Stimulated activated naive B cell treated with anti-CD40 and anti-IgM and Interleukin-4, amounts not matched to agents 10 μg/mL and 1 μg/mL and 100 μg/mL, for 72 hours (primary cell): ENCODE measurements around the gene TBC1D26.
"Not testable (repeated sequence)": the region's sequence is repeated elsewhere in the genome, so short reads cannot be mapped to it uniquely, and the experiment has no call there.

Experiments used
- ATAC-seq, 2 donors: fragments of 150-1000 bp; cut with Tn5 transposase; replicated peaks; 2 replicates each; pipeline ENCODE4 v1.10.0; 2021; ENCODE audit warnings: moderate library complexity in 1 of 2
- DNase-seq: peaks from one replicate; pipeline ENCODE4 v3.0.0; 2021
- H3K27ac Mint-ChIP-seq: one replicate; pipeline ENCODE4 v1.8.0; 2022; ENCODE audit warnings: mild to moderate bottlenecking, mixed read lengths
- H3K27me3 Mint-ChIP-seq, 2 donors: one replicate each; pipeline ENCODE4 v1.8.0; 2022; ENCODE audit warnings: mixed read lengths in 2 of 2
- H3K36me3 Mint-ChIP-seq, 2 donors: one replicate each; pipeline ENCODE4 v1.8.0; 2022; ENCODE audit warnings: mixed read lengths in 2 of 2, mild to moderate bottlenecking in 1 of 2
- H3K4me1 Mint-ChIP-seq, 2 donors: one replicate each; pipeline ENCODE4 v1.8.0; 2022; ENCODE audit warnings: mixed read lengths in 2 of 2, mild to moderate bottlenecking in 1 of 2
- H3K4me3 Mint-ChIP-seq, 2 donors: one replicate each; pipeline ENCODE4 v1.8.0; 2022; ENCODE audit warnings: mild to moderate bottlenecking in 2 of 2, mixed read lengths in 2 of 2, moderate library complexity in 1 of 2
- H3K9me3 Mint-ChIP-seq, 2 donors: one replicate each; pipeline ENCODE4 v1.8.0; 2022; ENCODE audit warnings: mixed read lengths in 2 of 2, mild to moderate bottlenecking in 1 of 2

Gene TBC1D26

DNA sequence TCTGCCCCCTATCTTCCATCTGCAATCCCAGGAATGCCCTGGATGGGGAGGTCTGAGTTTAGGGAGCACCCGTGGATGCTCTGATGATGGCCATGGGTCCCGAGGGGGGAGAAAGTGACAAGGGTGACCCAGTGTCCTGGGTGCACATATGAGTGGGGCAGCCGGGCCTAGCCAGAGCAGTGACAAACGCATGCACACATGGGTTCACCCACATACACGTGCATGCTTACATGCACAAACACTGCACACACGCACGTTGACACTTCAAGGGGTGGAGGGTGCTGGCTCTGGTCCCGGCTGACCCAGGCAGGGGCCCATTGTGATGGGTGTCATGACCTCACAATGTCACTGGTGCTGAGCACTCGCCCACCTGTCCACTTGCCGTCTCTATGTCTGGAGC is at the start of gene TBC1D26:
TSS of gene TBC1D26 (plus strand) at position 384 of the 400 bp plus-strand sequence. CDS start 3,066 bp downstream, outside the sequence.
- H3K4me1 Mint-ChIP-seq, result not testable (repeated sequence)

DNA sequence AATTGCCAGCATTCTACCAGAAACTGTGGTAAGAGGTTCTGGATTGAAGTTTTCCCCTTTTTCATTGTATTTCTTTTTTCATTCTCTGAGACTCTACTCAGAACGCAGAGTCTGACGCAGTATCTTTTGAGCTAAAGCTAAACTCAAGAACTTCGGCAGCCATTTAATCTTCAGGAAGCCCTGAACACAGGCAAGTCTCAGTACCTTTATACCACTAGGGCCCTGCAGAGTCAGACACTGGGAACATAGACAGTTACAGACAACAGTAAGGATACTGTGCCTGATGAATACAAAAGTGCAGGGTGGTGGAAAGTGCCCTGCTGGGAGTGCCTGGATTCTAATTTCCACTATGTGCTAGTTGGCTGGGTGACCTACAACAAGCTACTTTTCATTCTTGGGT is 48.9 kb upstream of the TBC1D26 start:
- peak overlapping the region; percentile 95 to 97 for H3K4me3 Mint-ChIP-seq
- not testable (repeated sequence) for H3K27me3 Mint-ChIP-seq, DNase-seq, ATAC-seq, H3K9me3 Mint-ChIP-seq
- H3K27ac Mint-ChIP-seq, result peak overlapping the region; percentile 83
- peaks cover 27 to 45% of the 10 kb centered on the region in 2 donors for H3K4me1 Mint-ChIP-seq
- peaks cover 15 to 31% of the 10 kb centered on the region in 2 donors for H3K36me3 Mint-ChIP-seq

More for the DNA sequence above, at the start of gene TBC1D26:
- H3K36me3 Mint-ChIP-seq, H3K27me3 Mint-ChIP-seq, DNase-seq, H3K9me3 Mint-ChIP-seq, H3K4me3 Mint-ChIP-seq, ATAC-seq, H3K27ac Mint-ChIP-seq: not testable (repeated sequence)

DNA sequence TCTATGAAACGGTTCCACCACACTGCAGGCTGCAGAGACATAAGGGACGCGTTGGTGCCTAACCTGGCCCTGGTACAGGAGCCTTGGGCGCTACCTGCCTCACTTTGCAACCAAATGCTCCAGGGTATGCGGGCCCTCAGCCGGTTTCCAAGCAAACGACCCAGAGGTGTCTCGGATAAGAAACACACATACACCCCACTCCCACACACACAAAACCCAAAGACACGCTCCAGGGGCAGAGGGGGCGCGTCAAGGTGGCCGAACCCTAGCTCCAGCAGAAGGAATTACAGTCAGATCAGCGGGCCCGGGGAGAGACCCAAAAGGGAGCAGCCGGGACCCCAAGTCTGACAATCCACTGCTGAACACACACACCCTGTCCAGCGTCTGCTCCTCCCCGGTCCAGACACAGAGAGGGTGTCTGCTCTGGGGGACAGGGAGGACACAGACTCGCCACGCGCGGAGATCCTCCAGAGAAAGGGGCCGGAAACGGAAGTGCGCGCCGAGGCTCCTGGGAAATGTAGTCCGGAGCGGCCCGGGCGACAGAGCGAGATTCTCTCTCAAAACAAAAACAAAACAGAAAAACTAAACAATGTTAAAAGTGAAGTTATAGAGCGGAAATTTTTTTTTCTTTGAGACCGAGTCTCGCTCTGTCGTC is 48.1 kb upstream of the TBC1D26 start, which contains the start of gene TRIM16:
TSS of gene TRIM16 (minus strand) at position 488 of the 655 bp plus-strand sequence. CDS start 32,702 bp downstream, outside the sequence.
- peak within 1 kb of the TSS; percentile 98 for H3K27ac Mint-ChIP-seq
- ATAC-seq (peak; percentile 91 to 93), DNase-seq (peak; percentile 71)
- H3K27me3 Mint-ChIP-seq, H3K9me3 Mint-ChIP-seq: not testable (repeated sequence)
- H3K4me3 Mint-ChIP-seq, result peak within 1 kb of the TSS; percentile 95 to 97
- H3K36me3 Mint-ChIP-seq, result peaks cover 11 to 28% of the 10 kb centered on the region in 2 donors
- peaks cover 25 to 45% of the 10 kb centered on the region in 2 donors for H3K4me1 Mint-ChIP-seq

DNA sequence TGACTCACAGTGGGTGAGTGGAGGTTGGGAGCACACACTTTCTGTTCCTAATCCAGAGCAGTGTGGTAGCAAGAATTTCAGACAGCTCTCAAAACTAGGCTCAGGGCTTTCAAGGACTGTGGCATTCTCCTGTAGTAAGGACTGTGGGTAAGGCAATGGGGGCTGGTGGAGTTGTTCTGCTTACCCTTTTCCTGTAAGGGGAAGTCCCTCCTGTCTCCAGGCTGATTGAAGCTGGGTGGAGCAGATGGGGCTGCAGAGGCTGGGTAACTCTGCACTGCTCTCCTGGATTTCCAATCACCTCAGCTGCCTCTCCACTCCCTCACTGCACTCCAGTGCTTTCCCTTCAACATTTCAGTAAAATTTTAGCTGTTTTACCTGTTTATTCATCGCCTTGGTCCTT is 44.6 kb upstream of the TBC1D26 start:
- ATAC-seq, result peak in 1 of 2 donors; percentile 15
- DNase-seq, H3K9me3 Mint-ChIP-seq, H3K27me3 Mint-ChIP-seq, H3K4me3 Mint-ChIP-seq: not testable (repeated sequence)
- Mint-ChIP-seq H3K27ac (peak overlapping the region; percentile 56), H3K36me3 (peaks cover 0 to 15% of the 10 kb centered on the region in 2 donors), H3K4me1 (peaks cover 16 to 29% of the 10 kb centered on the region in 2 donors)

DNA sequence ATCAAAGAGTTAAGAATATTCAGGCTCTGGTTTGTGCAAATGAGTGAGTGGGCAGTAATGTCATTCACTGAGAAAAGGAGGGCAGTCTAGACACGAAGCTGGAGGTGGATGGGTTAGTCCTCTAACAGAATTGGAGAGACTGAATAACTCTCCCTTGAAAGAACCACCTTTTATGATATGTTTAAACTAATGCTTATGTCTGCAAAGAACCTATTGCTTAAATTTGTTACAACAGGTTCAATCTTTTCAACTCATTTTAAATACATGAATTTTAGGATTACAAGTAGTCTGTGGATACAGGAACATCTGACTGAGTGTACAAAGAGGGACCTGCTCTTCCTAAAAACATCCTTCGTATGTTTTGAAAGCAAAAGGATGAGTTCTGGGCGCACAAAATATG is 33.1 kb upstream of the TBC1D26 start:
- not testable (repeated sequence) for H3K9me3 Mint-ChIP-seq, ATAC-seq, H3K36me3 Mint-ChIP-seq, H3K27me3 Mint-ChIP-seq, H3K27ac Mint-ChIP-seq, H3K4me1 Mint-ChIP-seq, DNase-seq
- peak overlapping the region; percentile 83 to 84 for H3K4me3 Mint-ChIP-seq

DNA sequence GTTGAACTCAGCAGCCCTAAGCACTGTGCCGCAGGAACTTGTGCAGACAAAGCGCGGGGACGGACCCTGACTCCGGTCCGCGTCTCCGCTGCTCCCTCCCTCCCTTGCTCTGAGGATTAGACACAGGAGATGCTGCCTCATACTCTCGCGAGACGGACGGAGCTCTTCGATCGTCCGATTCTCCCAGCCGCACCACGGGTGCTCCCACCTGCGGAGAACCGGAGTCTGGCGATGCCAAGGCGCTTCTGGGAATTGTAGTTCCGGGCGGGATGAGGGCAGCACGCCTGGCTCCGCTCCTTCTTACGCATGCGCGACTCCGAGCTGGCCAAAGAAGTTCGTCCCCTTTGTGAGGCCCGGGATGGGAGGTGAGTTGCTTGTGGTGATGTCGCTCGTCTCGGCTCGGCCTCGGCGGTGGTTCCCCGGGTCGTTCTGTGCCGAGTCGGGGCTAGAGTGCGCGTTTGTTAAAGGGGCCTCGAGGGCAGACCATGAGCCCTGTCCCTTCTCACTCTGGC is 32.6 kb upstream of the TBC1D26 start, which contains the start of gene ZNF286A:
TSS of gene ZNF286A (plus strand) at position 340 of the 512 bp plus-strand sequence. CDS start 578 bp downstream, outside the sequence.
- H3K4me3 Mint-ChIP-seq, result peak within 1 kb of the TSS; percentile 83 to 84
- not testable (repeated sequence) for H3K4me1 Mint-ChIP-seq, H3K9me3 Mint-ChIP-seq, H3K27me3 Mint-ChIP-seq
- H3K27ac Mint-ChIP-seq, result peak within 1 kb of the TSS; percentile 87
- peaks cover 5 to 10% of the 10 kb centered on the region in 2 donors for H3K36me3 Mint-ChIP-seq
- ATAC-seq, result peak; percentile 97
- DNase-seq, result peak; percentile 98

DNA sequence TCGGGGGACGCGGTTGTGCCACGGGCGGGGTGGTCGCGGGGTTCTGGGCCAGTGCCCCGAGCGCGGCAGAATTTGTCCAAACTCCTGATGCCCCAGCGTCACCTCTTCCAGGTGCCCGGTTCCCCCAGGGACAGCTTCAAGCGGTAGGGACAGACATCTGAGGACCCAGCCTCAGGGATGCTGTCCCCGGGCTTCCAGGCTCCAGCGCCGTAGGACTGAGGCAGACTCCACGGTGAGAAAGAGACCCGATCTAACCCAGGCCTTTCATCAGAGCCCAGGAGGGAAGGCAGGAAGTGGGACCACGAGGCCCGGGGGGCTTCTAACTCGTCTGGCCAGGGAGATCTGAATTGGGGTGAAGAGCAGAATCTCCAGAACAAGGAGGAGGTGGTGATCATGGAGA is 32.1 kb upstream of the TBC1D26 start:
- Mint-ChIP-seq H3K27ac (peak overlapping the region; percentile 87), H3K36me3 (peaks cover 6 to 14% of the 10 kb centered on the region in 2 donors), H3K4me3 (peak overlapping the region; percentile 83 to 84)
- not testable (repeated sequence) for H3K4me1 Mint-ChIP-seq, H3K27me3 Mint-ChIP-seq, DNase-seq, H3K9me3 Mint-ChIP-seq
- ATAC-seq, result peak; percentile 8 to 17

DNA sequence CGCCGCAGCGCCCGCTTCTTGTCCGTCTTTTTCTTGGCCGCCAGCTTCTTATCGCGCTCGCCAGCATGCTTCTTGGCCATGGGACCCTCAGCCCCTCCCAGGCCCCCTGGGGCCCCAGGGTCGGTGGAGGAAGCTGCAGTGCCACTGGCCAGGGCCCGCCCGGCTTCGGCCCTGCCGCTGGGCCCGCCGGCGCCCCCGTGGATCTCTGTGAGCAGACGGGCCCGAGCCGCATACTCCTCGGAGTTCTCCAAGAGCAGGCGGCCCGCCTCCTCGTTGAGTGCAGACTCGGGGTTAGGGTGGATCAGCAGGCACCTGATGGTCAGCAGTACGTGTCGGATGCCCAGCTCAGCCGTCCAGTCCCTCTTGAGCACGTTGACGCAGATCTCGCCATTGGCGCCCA is 27.8 kb upstream of the TBC1D26 start:
- peaks cover 34 to 50% of the 10 kb centered on the region in 2 donors for H3K36me3 Mint-ChIP-seq
- not testable (repeated sequence) for H3K4me3 Mint-ChIP-seq

DNA sequence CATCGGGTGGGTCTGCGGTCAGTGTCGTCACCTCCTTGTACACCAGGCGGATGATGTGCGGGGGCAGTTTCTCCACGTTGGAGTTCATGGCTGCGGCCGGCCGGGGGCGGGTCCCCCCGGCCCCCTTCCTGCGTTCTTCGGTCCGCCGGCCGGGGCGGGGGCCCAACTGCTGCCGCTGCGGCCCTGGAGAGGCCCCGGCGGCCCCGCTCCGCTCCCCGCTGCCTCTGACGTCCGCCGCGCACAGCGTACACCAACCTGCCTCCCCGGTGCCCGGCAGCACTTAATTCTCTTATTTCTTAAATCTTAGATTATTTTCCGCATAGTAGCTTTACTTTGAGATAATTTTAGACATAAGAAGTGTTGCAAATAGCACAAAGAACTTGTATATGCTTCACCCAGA is 27.3 kb upstream of the TBC1D26 start:
- not testable (repeated sequence) for H3K4me3 Mint-ChIP-seq, H3K27me3 Mint-ChIP-seq, ATAC-seq, DNase-seq, H3K4me1 Mint-ChIP-seq, H3K27ac Mint-ChIP-seq
- peaks cover 8 to 13% of the 10 kb centered on the region in 2 donors for H3K9me3 Mint-ChIP-seq
- H3K36me3 Mint-ChIP-seq, result peaks cover 35 to 56% of the 10 kb centered on the region in 2 donors

More for the DNA sequence above, 27.8 kb upstream of the TBC1D26 start:
- not testable (repeated sequence) for H3K27ac Mint-ChIP-seq, H3K27me3 Mint-ChIP-seq, ATAC-seq, H3K9me3 Mint-ChIP-seq, DNase-seq, H3K4me1 Mint-ChIP-seq

DNA sequence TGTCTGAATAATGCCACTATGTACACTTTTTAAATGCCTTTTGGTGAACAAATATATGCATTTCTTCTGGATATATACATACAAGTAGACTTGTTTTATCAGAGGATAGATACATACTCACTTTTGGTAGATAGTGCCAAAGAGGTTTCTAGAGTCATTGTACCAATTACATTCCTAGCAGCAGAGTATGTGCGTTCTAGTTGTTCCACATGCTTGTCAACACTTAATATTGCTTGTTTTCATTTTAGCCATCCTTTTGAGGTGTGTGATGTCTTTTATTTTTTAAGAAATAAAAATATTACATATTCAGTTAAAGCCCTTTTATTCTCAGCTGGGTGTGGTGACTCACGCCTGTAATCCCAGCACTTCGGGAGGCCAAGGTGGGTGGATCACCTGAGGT is 23.2 kb upstream of the TBC1D26 start:
- H3K27me3 Mint-ChIP-seq, H3K4me3 Mint-ChIP-seq, DNase-seq, H3K27ac Mint-ChIP-seq, H3K4me1 Mint-ChIP-seq, ATAC-seq: not testable (repeated sequence)
- H3K36me3 Mint-ChIP-seq, result peaks cover 40 to 66% of the 10 kb centered on the region in 2 donors
- peaks cover 8 to 13% of the 10 kb centered on the region in 2 donors for H3K9me3 Mint-ChIP-seq

DNA sequence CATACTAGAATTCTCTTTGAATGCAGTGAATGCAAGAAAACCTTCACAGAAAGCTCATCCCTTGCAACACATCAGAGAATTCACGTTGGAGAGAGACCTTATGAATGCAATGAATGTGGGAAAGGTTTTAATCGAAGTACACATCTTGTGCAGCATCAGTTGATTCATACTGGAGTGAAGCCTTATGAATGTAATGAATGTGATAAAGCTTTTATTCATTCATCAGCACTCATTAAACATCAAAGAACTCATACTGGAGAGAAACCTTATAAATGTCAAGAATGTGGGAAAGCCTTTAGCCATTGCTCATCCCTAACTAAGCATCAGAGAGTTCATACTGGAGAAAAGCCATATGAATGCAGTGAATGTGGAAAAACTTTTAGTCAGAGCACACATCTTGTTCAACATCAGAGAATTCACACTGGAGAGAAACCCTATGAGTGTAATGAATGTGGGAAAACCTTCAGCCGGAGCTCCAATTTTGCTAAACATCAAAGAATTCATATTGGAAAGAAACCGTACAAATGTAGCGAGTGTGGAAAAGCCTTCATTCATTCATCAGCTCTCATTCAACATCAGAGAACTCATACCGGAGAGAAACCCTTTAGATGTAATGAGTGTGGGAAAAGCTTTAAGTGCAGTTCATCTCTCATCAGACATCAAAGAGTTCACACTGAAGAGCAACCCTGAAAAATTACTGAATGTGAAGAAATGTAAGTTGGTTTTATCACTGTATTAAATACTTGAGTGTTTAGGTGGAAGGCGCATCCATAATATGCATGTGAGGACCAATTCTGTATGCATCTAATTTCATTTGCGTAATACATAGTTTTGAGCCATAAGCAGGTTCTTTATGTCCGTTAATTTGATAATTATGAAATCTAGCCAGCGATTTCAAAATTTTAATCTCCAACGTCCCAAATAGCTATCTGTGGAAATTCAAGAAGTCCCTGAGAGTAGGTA is 15.2 kb upstream of the TBC1D26 start:
- peak overlapping the region in 1 of 2 donors; percentile 25 for H3K4me3 Mint-ChIP-seq
- not testable (repeated sequence) for H3K27me3 Mint-ChIP-seq, DNase-seq, H3K4me1 Mint-ChIP-seq, ATAC-seq, H3K9me3 Mint-ChIP-seq
- H3K27ac Mint-ChIP-seq, result peak overlapping the region; percentile 47
- H3K36me3 Mint-ChIP-seq, result peaks cover 27 to 44% of the 10 kb centered on the region in 2 donors

DNA sequence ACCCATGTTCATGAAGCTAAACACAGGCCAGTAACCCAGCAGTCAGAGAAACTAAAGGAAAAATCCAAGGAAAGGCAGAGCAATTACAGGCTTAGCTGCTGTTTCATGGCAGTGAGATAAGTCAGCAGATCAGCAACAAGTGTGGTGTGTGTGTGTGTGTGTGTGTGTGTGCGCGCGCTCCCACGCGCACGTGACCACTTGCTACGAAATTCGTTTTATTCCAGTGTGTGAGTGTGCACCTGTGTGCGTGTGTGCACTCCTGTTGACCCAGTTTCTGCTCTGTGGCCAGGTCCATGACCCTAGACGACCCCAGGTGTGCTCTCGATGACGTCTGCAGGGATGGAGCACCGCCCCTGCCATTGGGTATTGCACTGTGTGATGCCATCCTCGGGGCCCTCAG is 1.5 kb upstream of the TBC1D26 start:
- not testable (repeated sequence) for H3K27ac Mint-ChIP-seq, H3K4me1 Mint-ChIP-seq, H3K4me3 Mint-ChIP-seq, DNase-seq, ATAC-seq, H3K9me3 Mint-ChIP-seq, H3K27me3 Mint-ChIP-seq, H3K36me3 Mint-ChIP-seq

DNA sequence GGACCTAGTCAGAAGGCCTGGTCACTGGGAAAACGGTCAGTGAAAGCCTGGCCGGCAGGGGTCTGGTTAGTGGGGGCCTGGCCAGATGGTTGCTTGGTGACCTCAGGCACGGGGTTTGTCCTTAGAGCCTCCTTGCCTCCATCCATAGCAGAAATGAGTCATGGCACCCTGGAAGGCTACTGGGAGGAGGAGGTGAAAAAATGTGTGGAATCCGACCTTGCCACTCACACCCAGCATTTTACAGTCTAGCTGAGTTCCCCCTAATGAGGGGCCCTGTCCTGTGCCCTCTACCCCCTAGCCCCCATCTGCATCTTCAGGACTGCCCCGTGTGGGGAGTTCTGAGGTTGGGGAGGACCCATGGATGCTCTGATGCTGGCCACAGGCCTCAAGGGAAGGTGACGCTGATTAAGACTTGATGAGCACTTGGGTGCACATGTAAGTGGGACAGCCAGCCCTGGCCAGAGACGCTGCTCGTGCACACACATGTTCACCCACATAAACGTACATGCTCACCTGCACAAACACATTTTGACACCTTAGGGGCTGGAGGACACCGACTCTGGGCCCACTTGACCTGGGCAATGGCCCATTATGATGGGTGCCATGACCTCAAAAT is 1.2 kb downstream of the TBC1D26 start:
- H3K4me3 Mint-ChIP-seq, ATAC-seq, H3K9me3 Mint-ChIP-seq, H3K4me1 Mint-ChIP-seq, H3K36me3 Mint-ChIP-seq, DNase-seq, H3K27ac Mint-ChIP-seq, H3K27me3 Mint-ChIP-seq: not testable (repeated sequence)

DNA sequence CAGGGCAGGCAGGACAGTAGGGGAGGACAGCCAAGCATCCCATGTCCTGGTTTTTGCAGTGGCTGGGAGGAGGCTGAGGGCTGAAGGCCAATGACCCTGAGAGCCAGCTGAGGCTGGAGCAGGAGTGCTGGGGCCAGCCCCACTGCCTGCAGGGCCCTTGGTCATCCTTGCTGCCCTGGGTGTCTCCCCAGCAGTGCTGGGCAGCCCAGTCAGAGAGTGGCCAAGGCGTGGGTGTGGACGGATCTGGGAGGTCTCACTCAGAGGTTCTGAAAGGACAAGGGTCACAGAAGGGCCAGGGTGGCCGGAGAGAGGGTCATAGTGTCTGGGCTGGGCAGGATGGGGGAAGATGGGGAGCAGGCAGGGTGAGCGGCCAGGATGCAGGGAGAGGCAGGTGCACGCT is 4.5 kb downstream of the TBC1D26 start:
- H3K36me3 Mint-ChIP-seq, H3K4me1 Mint-ChIP-seq, H3K27me3 Mint-ChIP-seq, H3K9me3 Mint-ChIP-seq, DNase-seq, ATAC-seq, H3K4me3 Mint-ChIP-seq: not testable (repeated sequence)
- H3K27ac Mint-ChIP-seq, result peak overlapping the region; percentile 67
